ENCODE results near the gene CHI3L1.

CHI3L1 gene

DNA sequence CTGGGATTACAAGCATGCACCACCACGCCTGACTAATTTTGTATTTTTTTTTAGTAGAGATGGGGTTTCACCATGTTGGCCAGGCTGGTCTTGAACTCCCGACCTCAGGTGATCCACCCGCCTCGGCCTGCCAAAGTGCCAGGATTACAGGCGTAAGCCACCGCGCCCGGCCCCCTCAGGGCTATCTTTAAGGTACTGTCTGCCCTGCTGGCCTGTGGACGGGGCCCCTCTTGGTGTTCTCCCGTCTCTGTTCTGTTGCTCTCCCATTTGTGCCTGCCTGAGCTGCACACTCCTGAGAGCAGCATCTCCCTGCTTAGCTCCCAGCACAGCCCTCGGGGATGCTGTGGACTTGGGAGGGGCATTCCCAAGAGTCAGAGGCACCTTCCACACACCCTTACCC, 24.8 kb downstream of the CHI3L1 start:
- Histone ChIP-seq H3K9me3 (ENCODE audit: control insufficient read depth, low read length) (no peaks in the 10 kb centered on the region), H3K36me3 (ENCODE audit: control insufficient read depth, insufficient read depth, low read length) (no peaks in the 10 kb centered on the region), H3K27me3 (ENCODE audit: control insufficient read depth, insufficient read depth, low read length) (peaks cover 3% of the 10 kb centered on the region), H3K4me3 (ENCODE audit: low read length) (no peak overlapping the region), H3K9ac (ENCODE audit: low read length) (no peak overlapping the region), H3K4me1 (ENCODE audit: control insufficient read depth, insufficient read depth, low read length) (peaks cover 5% of the 10 kb centered on the region)

DNA sequence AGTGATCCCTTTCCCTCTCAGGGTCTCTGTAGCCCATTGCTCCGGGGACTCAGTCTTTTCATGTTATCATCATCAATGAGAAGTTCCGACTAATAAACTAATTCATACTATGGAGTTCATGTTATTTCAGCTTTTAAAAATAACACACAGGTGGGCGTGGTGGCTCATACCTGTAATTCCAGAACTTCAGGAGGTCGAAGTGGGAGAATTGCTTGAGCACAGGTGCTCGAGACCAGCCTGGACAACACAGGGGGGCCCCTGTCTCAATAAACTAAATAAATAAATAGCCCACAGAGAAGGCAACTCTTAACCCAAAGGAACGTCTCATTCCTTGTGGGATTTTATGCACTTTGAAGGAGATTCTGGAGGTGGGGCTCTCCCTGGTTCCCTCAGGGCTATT, 25.3 kb downstream of the CHI3L1 start:
- no peaks in the 10 kb centered on the region for H3K36me3 ChIP-seq (ENCODE audit: control insufficient read depth, insufficient read depth, low read length)
- H3K4me3 ChIP-seq (ENCODE audit: low read length): no peak overlapping the region
- H3K27me3 ChIP-seq (ENCODE audit: control insufficient read depth, insufficient read depth, low read length): no peaks in the 10 kb centered on the region
- no peak overlapping the region for H3K9ac ChIP-seq (ENCODE audit: low read length)
- H3K9me3 ChIP-seq (ENCODE audit: control insufficient read depth, low read length): no peaks in the 10 kb centered on the region
- H3K4me1 ChIP-seq (ENCODE audit: control insufficient read depth, insufficient read depth, low read length): no peaks in the 10 kb centered on the region

DNA sequence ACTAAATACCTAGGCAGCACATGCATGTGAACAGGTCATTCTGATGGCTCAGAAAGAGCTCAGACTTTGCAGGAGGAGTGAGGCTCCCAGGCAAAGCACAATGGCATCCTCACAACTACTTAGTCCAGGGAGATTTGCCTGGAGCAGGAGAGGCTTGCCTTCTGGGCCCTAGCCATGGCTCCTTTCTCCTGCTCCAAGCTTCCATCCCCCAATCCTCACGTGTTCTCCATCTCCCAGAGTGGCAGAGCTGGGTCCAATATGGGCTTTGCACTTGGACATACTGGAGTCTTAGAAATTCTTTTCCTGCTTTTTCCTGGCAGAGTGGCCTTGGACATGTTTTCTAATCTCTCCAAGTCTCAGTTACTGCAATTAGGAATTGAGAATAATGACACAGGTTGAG, 26.7 kb downstream of the CHI3L1 start:
- Histone ChIP-seq H3K9ac (ENCODE audit: low read length) (no peak overlapping the region), H3K36me3 (ENCODE audit: control insufficient read depth, insufficient read depth, low read length) (no peaks in the 10 kb centered on the region), H3K27me3 (ENCODE audit: control insufficient read depth, insufficient read depth, low read length) (no peaks in the 10 kb centered on the region), H3K4me3 (ENCODE audit: low read length) (no peak overlapping the region), H3K9me3 (ENCODE audit: control insufficient read depth, low read length) (no peaks in the 10 kb centered on the region), H3K4me1 (ENCODE audit: control insufficient read depth, insufficient read depth, low read length) (no peaks in the 10 kb centered on the region)

DNA sequence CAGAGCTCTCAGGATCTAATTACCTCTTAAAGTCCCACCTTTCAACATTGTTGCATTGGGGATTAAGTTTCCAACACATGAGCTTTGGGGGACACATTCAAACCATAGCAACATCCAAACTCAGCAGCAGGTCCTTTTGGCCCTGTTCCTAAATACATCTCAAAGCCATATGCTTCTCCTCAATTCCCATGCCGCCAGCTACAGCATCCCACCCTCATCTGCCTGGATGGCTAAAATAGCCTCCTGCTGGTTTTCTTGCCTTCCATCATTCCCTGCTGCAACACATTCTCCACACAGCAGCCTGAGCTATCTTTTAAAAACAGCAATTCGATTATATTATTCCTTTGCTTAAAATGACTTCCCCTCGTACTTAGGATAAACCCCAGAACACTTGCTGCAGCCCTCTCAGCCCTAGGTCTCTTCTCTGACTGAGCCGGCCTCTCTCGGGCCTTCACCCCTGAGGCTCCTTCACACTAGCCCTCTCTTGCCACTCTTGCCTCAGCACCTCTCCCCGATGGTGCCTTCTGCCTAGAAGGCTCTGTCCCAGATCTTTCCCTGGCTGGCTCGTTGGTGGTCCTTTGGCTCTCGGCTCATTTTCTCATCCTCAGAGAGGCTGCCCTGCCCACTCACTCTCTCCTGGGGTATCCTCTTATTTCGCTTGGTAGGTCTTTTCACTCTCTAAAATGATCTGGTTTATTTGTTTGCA, 27.4 kb downstream of the CHI3L1 start:
- no peaks in the 10 kb centered on the region for H3K4me1 ChIP-seq (ENCODE audit: control insufficient read depth, insufficient read depth, low read length)
- H3K9me3 ChIP-seq (ENCODE audit: control insufficient read depth, low read length): no peaks in the 10 kb centered on the region
- no peaks in the 10 kb centered on the region for H3K27me3 ChIP-seq (ENCODE audit: control insufficient read depth, insufficient read depth, low read length)
- no peak overlapping the region for H3K4me3 ChIP-seq (ENCODE audit: low read length)
- no peaks in the 10 kb centered on the region for H3K36me3 ChIP-seq (ENCODE audit: control insufficient read depth, insufficient read depth, low read length)
- no peak overlapping the region for H3K9ac ChIP-seq (ENCODE audit: low read length)

DNA sequence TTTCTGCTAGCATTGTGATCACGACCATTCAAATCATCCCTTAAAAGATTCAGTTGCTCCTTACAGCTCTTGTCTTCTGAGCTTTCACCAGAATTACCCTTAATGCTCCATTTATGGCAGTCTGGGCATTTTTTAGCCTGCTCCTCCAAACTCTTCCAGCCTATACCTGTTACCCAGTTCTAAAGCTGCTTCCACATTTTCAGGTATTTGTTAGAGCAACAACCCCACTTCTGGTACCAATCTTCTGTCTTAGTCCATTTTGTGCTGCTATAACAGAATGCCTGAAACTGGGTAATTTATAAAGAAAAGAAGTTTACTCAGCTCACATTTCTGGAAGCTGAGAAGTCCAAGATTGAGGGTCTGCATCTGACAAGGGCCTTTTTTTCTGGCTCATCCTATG, 28.1 kb downstream of the CHI3L1 start:
- Histone ChIP-seq H3K27me3 (ENCODE audit: control insufficient read depth, insufficient read depth, low read length) (no peaks in the 10 kb centered on the region), H3K4me1 (ENCODE audit: control insufficient read depth, insufficient read depth, low read length) (no peaks in the 10 kb centered on the region), H3K9ac (ENCODE audit: low read length) (no peak overlapping the region), H3K36me3 (ENCODE audit: control insufficient read depth, insufficient read depth, low read length) (no peaks in the 10 kb centered on the region), H3K4me3 (ENCODE audit: low read length) (no peak overlapping the region), H3K9me3 (ENCODE audit: control insufficient read depth, low read length) (no peaks in the 10 kb centered on the region)

DNA sequence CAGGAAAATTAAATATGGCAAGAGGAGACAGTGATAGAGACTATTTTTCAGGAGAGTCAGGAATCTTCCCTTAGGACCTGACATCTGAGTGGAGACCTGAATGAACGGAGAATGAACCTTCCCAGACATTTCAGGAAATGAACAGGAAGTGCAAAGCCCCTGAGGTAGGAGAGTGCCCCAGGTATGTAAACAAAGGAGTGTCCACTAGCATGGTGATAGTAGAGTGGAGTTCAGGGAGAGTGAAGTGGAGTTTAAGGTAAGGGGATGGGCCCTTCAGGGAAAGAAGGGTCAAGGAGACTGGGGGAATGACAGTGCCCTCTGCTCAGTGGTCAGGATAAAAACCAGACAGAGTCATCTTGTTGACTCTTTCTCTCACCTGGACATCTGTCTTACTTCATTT, 30.2 kb downstream of the CHI3L1 start:
- Histone ChIP-seq H3K9me3 (ENCODE audit: control insufficient read depth, low read length) (no peaks in the 10 kb centered on the region), H3K9ac (ENCODE audit: low read length) (no peak overlapping the region), H3K4me3 (ENCODE audit: low read length) (no peak overlapping the region), H3K36me3 (ENCODE audit: control insufficient read depth, insufficient read depth, low read length) (no peaks in the 10 kb centered on the region), H3K27me3 (ENCODE audit: control insufficient read depth, insufficient read depth, low read length) (no peaks in the 10 kb centered on the region), H3K4me1 (ENCODE audit: control insufficient read depth, insufficient read depth, low read length) (no peaks in the 10 kb centered on the region)

DNA sequence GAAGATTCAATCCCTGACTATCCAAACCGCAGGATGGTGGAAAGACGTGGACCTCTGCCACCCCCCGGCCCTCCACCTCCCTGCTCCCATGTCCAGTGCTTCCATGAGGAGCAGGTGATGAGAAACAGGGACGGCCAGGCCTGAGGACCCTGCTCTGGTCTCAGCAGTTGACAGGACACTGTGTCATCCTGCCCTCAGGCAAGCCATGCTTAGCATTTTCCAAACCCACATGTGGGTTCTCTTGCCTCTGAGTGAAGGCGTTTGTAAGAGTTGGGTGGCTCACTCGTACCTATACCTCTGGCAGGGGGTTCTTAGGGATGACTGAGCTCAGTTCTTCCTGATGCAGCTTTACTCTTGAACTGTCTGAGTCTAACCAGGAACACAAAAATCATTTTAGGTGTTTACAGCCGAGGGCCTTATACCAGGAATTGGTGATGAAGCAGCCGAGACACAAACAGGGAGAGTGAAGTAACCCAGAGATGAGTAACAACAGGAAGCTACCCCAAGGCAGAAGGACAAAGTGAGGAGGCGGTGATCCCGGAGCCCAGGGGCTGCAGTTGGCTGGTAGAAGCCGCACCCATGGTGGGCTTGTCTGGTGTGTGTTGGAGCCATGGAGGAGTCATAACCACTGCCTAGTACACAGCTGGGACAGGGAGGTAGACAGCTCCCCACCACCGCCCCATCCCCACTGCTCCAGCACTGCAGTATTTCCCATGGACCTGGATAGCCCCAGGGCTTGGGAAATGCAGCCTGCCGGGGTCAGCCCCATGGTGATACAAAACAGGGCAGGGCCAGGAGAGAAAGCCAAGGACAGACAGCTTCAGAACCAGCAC, 32.3 kb downstream of the CHI3L1 start:
- Histone ChIP-seq H3K4me1 (ENCODE audit: control insufficient read depth, insufficient read depth, low read length) (no peaks in the 10 kb centered on the region), H3K9ac (ENCODE audit: low read length) (no peak overlapping the region), H3K9me3 (ENCODE audit: control insufficient read depth, low read length) (no peaks in the 10 kb centered on the region), H3K36me3 (ENCODE audit: control insufficient read depth, insufficient read depth, low read length) (no peaks in the 10 kb centered on the region), H3K27me3 (ENCODE audit: control insufficient read depth, insufficient read depth, low read length) (peaks cover 6% of the 10 kb centered on the region), H3K4me3 (ENCODE audit: low read length) (no peak overlapping the region)

DNA sequence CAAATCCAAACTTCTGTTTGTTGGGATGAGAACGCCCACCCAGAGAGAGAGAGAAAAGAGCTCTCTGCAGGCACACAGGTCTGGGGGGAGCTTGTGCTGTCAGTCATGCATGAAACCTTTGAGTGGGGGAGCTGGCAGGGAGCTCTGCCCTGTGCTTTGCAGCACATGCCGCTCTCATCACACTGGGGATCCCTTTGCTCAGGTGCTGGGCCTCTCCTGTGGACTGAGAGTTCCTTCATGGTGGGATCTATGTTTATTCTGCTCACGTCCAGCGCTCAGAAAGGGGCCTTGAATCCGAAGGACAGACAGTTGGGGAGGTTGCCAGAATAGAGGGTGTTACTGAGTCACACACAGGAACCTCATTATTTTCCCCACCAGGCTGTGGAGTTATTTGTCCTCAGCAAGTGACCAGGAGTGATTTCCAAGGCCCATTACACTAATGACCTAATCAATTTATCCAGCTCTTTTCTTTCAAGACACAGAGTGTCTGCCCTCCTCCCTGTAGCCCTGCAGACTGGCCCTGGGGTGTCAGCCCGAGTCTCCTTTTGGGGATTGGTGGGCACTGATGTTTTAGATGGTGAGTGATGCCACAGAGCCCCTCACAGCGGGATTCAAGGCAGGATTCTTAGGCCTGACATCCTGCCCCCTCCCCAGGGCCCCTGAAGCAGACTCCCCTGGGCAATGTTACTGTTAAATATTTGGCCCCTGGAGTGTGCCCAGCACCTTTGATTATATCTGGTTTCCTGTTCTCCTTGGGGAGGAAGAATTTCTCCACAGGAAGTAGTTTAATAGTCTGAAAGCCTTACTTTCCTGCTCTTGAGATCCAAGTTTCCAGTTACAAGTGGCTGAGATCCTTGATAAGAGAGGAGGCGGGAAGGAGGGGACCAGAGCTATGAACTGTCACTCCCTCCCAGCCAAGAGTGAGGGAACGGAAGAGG, 33.2 kb downstream of the CHI3L1 start:
- Histone ChIP-seq H3K27me3 (ENCODE audit: control insufficient read depth, insufficient read depth, low read length) (peaks cover 6% of the 10 kb centered on the region), H3K9ac (ENCODE audit: low read length) (no peak overlapping the region), H3K4me3 (ENCODE audit: low read length) (no peak overlapping the region), H3K4me1 (ENCODE audit: control insufficient read depth, insufficient read depth, low read length) (no peaks in the 10 kb centered on the region), H3K36me3 (ENCODE audit: control insufficient read depth, insufficient read depth, low read length) (no peaks in the 10 kb centered on the region), H3K9me3 (ENCODE audit: control insufficient read depth, low read length) (no peaks in the 10 kb centered on the region)

DNA sequence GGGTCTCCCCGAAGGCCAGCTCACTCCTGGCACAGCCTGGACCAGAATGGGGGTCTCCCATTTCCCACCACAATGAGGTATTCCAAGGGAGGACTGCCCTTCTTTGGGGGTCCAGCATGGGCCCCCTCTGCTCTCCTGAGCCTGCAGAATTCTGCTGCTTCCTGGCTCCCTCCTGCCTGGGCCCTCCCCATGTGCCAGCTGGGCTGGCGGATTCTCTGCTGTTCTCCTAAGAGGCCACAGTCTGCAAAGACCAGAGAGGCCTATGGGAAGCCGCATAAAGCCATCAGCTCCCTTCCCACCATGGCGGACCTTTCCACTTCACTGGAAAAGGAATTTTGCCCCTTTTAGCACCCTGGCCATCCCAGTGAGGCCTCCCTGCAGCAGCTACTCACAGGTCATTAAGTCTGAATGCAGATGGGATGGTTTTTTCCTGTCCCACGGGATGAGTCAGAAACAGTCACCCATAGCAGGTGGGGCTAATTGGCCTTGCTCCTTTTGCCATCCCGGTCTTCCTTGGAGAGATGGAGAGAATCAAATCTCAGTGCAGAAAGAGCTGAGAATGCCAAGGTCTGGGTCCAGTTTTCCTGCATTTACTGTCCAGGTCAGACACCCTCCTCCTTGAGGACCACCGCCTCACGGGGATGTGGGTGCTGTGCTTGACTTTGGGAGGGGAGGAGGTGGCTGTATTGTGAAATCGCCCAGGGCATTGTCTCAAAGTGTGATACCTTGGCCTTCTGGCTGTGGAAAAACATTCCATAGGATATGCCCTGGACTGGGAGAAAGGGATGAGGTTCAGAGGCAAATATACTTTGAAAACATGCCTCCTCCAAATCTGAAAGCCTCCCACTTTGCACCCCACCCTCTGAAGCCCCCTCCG, 34.1 kb downstream of the CHI3L1 start:
- Histone ChIP-seq H3K9ac (ENCODE audit: low read length) (no peak overlapping the region), H3K9me3 (ENCODE audit: control insufficient read depth, low read length) (no peaks in the 10 kb centered on the region), H3K36me3 (ENCODE audit: control insufficient read depth, insufficient read depth, low read length) (no peaks in the 10 kb centered on the region), H3K4me3 (ENCODE audit: low read length) (no peak overlapping the region), H3K27me3 (ENCODE audit: control insufficient read depth, insufficient read depth, low read length) (peaks cover 6% of the 10 kb centered on the region), H3K4me1 (ENCODE audit: control insufficient read depth, insufficient read depth, low read length) (no peaks in the 10 kb centered on the region)

DNA sequence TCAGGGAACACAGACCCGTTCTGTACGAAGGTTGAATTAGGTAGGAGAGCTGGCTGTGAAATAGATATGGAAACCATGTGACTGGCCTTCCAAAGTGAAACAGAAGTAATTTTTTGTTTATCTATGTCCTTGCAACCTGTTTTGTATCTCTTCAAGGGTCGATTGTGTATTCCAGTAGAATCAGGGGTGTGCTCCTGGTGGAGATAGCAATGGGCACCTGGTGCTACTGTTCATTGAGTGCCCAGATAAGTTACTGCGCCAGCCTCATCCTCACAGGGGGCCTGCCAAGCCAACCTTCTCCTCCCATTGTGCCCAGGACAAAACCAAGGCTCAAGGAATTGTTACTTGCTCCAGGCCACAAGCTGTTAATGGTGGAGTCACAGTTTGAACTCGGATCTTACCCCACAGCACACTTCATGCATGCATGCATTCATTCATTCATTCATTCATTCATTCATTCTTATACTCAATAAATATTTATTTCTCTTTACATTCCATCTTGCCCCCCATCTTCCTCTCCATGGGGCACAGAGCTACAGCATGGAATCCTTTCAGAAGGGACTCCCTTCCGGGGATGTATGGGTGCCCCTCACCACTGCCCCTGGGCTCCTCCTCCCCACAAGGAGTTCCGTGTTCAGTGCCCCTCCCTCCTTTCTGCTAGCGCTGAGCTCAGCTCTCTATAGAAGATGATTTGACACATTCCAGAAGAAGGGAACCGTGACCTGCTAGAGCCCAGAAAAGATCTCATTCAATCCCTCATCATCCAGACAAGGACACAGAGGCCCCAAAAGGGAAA, 34.9 kb downstream of the CHI3L1 start:
- Histone ChIP-seq H3K36me3 (ENCODE audit: control insufficient read depth, insufficient read depth, low read length) (no peaks in the 10 kb centered on the region), H3K9ac (ENCODE audit: low read length) (no peak overlapping the region), H3K9me3 (ENCODE audit: control insufficient read depth, low read length) (no peaks in the 10 kb centered on the region), H3K4me1 (ENCODE audit: control insufficient read depth, insufficient read depth, low read length) (no peaks in the 10 kb centered on the region), H3K27me3 (ENCODE audit: control insufficient read depth, insufficient read depth, low read length) (peaks cover 6% of the 10 kb centered on the region), H3K4me3 (ENCODE audit: low read length) (no peak overlapping the region)

All from mucosa of stomach (tissue), 1 donor.